Stimulated activated naive CD4-positive, alpha-beta T cell (primary cell): ENCODE measurements around the gene NKTR.

Source experiments
- DNase-seq, 6 experiments: peaks; one replicate each; lab custom pipeline; 2025; lab: John Stamatoyannopoulos, UW

Gene NKTR

DNA sequence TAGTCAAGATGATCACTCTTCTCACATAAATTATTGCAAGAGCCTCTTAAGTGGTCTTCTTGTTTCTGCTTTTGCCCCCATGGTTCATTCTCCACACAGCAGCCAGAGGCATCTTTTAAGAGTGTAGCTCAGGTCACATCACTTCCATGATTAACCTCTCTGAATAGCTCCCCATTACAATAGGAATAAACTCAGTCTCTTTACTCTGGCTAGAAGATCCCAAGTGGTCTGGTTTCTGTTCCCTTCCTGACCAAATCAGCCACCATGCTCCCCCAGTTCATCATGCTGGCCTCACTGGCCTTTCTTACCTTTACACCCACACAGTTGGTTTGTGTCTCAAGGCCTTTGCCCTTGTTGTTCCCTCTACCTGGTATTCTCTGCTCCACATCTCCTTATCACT is 93.9 kb downstream of the NKTR start:
- DNase-seq: no peak

DNA sequence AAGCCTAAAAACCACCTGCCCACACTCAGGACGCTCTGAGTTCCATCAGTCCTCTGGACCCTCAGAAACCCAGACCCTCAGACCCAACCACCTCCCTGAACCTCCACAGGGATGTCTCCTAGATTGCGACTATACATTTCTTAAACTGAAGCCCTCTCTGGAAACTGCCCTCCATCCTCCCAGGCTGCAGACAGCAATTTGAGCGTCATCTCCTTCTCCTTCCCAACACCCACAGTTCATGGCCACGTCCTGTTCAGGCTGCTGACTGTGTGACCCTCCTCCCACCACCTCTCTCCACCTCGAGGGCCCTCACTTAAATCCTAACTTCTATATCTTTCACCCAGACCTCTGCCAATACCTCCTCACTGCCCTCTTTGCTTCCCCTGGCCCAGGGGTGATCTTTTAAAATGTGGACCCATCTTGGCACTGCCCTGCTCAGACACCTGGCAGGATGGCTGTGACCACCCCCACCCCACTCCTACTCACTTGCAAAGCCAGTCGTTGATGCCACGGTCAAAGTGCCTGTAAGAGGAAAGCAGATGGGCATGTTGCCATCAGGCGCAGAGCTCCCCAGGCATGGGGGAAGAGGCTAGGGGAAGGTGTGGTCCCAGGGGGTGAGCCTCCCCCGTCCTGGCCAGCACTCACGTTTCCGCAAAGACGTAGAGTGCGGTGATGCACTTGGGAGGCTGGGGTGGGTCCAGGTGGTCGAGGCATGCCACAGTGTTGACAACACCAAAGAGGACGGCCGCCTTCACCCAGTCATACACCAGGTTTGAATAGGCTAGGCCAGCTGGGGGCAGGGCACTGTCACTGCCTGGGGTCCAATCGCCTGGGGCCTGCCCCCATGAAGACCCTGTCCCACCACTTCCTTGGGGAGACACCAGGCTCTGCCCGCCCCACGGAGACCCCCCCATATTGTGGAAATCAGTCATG is 96.1 kb downstream of the NKTR start:
- no peak for DNase-seq

DNA sequence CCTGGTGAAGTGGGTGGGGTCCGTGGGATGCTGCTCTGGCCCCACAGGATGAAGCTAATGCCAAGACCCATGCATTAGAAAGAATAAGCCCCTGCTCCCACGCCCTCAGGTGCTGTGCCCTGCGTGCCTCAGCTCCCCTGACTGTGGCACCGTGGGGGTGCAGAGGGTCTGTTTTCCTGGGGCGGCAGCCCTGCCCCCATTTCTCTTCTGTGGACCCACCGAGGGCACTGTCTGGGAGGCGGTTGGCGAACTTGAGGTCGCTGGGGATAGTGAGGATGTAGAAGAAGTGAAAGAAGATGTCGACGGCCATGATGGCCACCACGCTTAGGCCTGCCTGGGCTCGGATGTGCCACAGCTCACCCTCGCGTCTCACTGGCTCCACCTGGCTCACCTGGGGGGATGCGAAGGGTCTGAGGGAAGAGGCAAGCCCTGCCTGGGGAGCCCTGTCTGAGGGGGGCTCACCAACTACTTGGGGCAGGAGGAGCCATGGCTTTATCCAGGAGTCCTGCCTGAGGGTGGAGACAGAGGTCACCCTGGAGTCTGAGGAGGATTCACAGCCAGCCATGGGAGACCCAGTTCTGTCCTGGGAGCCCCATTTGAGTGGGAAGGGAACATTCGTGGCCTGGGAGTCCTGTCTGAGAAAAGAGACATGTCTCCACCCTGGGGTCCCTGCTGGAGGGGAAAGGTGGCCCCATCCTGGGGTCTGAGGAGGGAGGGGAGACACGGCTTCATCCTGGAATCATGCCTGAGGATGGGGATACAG is 97.0 kb downstream of the NKTR start:
- DNase-seq: no peak
